WI38 (cell line): ENCODE results near the gene PLEKHA6.

Experiments used
- H3K4me3 ChIP-seq: 2 replicates; pipeline ENCODE4 v1.5.1; 2011; ENCODE audit warnings: low read depth, mild to moderate bottlenecking, control low read depth, low read length
- CTCF ChIP-seq: IDR thresholded peaks from 2 replicates; pipeline ENCODE4 v1.5.1; 2012; ENCODE audit warnings: low read depth, mild to moderate bottlenecking, control low read depth, low read length

PLEKHA6 gene

DNA sequence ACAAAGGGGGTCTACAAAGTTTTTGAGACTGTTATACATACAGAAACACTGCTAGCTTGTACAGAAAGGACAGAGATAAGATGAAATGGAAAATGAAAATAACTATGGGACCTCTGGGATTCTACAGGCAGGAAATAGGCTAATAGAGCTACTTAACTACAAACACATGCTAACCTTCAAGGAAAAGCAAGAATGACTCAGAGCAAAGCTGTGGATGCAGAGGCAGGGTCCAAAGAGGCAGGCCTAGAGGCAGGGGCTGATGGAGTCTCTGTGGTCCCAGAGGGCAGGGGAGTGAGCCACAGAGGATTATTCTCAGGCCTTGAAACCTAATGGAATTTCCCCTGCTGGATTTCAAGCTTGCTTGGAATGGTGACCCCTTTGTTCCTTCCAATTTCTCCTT is 127.2 kb downstream of the PLEKHA6 start:
- no peak overlapping the region for H3K4me3 ChIP-seq
- TF ChIP-seq CTCF = no peak

DNA sequence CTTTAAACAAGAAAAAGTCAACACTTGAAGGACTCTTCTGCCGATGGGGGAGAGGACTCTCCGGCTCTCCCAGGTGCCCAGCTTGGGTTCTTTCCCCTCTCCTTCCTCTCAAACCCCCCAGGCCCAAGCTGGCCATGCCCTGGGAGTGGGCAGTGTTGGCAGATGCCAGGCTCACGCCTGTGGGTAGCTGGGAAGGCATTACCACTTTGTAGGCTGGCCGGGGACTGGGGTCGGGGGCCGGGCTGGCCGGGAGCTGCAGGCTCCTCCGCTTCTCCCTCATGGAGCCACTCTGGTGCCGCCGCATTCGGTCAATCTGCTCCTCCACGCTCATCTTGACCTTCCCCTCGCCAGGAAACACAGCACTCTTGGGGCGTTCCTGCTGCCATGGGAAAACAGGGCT is 129.5 kb downstream of the PLEKHA6 start:
- H3K4me3 ChIP-seq = no peak overlapping the region
- no peak for TF ChIP-seq CTCF

DNA sequence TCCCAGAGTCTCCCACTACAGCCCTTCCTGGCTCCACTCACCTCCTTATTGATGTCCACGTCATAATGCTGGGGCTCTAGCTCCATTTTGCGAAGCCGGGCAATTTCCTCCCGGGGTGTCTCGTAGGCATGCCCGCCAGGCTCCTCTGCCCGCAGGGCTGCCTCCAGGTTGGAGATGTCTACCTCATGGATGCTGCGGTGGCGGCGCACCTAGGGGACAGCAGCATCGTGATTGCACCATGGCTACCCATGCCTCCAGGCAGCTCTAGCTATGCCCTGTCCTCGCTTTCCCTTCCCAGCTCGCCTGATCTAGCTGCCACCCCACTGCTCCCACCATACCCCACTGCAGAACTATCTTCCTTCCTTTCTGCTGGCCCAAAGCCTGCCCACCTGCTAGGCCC is 130.8 kb downstream of the PLEKHA6 start:
- H3K4me3 ChIP-seq = no peak overlapping the region

DNA sequence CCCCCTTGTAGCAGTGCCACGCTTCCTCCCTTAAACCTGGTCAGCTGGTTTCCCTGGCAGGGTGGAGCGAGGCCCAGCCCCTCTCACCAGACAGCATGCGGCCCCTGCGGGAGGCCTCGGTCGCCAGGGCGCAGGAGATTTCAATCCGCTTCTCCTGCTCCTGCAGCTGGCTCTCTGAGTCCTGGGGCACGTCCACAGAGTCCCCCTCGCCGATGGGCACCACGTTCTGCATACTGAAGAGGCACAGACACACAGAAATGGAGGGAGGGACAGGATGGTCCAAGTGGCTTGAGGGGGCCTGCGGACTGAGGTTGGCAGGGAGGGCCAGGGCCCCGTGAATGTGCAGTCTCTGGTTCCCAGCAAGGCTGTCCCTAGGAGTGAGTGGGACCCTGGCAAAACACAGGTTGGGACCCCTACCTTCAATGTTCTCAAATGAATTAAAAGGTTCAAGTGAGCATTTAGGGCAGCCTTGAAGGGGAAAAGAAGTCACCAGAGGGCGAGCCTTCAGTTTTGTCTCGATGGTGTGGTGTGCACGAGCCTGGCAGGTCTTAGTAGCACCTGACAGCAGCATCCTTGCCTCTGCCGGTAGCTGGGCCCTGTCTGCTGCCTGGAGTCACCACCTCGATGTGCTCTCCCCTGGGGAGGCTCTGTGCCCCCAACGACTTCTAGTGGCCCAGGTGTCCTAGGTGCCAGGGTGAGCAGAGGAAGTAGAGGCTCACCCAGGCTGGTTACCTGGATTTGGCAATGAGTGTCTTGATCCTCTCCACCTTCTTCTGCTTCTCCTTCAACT is 131.5 kb downstream of the PLEKHA6 start:
- H3K4me3 ChIP-seq = no peak overlapping the region
- TF ChIP-seq CTCF = no peak

More for the DNA sequence above, 130.8 kb downstream of the PLEKHA6 start:
- no peak for TF ChIP-seq CTCF

- no peak overlapping the region for H3K4me3 ChIP-seq
- no peak for TF ChIP-seq CTCF
Observed at GRCh38 chr1:204227351-204227750, 132.4 kb downstream of the PLEKHA6 start.

- no peak for TF ChIP-seq CTCF
- H3K4me3 ChIP-seq = no peak overlapping the region
Observed at GRCh38 chr1:204225841-204226735, 133.6 kb downstream of the PLEKHA6 start.

DNA sequence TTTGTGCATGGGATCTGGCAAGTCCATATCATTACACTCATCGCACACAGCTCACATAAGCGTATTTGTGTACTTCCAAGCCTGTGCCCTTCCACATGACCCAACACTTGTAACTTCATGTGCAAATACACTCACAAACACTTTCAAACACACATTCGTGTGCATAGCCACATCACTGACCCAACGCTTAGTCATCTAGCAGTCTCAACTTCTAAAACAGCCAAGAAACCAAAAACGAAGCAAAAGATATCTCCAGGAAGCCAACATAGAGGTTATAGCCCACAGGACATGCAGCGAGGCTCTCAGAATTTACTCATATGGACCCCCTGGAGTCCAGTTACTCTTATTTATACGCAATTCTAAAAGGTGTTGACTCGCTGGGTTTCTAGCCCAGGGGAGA is 135.1 kb downstream of the PLEKHA6 start:
- no peak for TF ChIP-seq CTCF
- no peak overlapping the region for H3K4me3 ChIP-seq
